Keratinocyte (primary cell): ENCODE data around the gene FIGN. TPM values are rescaled to one million over a fixed set of nuclear protein-coding genes. Genes with fewer than 3 reads are reported as not detected.

Experiments used
- DNase-seq: peaks from one replicate; pipeline ENCODE4 v3.0.0-alpha.2; 2011; ENCODE audit warnings: low read depth, missing footprints, low spot score
- FAIRE-seq: peaks from 2 replicates; lab custom pipeline; 2011; peaks lifted over from hg19 to GRCh38; lab: Jason Lieb, UNC
- H2AFZ ChIP-seq: 2 replicates; pipeline ENCODE4 v1.6.0; 2012; ENCODE audit warnings: low read length, control low read depth, inconsistent platforms; ENCODE audit not compliant: control insufficient read depth
- H3K27ac ChIP-seq: 2 replicates; pipeline ENCODE4 v1.5.1; 2011; ENCODE audit warnings: low read length; ENCODE audit not compliant: control insufficient read depth, insufficient read depth
- H3K27me3 ChIP-seq: 3 replicates; pipeline ENCODE4 v1.6.0; 2011; ENCODE audit warnings: low read length; ENCODE audit not compliant: control insufficient read depth, insufficient read depth; ENCODE audit errors: extremely low read depth
- H3K36me3 ChIP-seq, 2 experiments: 2 replicates in 1 of 2; 3 replicates in 1 of 2; pipeline ENCODE4 v1.5.1; 2011; ENCODE audit warnings: low read length in 2 of 2, mild to moderate bottlenecking in 1 of 2; ENCODE audit not compliant: control insufficient read depth in 2 of 2, insufficient read depth in 2 of 2; ENCODE audit errors: extremely low read depth in 1 of 2
- H3K4me1 ChIP-seq: 3 replicates; pipeline ENCODE4 v1.5.1; 2011; ENCODE audit warnings: low read length; ENCODE audit not compliant: control insufficient read depth, insufficient read depth; ENCODE audit errors: extremely low read depth
- H3K4me2 ChIP-seq: 3 replicates; pipeline ENCODE4 v1.6.0; 2011; ENCODE audit warnings: low read depth, low read length; ENCODE audit not compliant: control insufficient read depth, insufficient read depth; ENCODE audit errors: extremely low read depth
- H3K4me3 ChIP-seq, 3 experiments: fragments of 200-600 bp in 1 of 3; sonication (generic) in 1 of 3; 2 replicates in 2 of 3; 3 replicates in 1 of 3; pipeline ENCODE4 v1.5.1; 2011 to 2016; ENCODE audit warnings: low read length in 3 of 3, mild to moderate bottlenecking in 3 of 3, control low read depth in 2 of 3, inconsistent platforms in 1 of 3, low read depth in 1 of 3, mixed read lengths in 1 of 3, mixed run types in 1 of 3, moderate library complexity in 1 of 3; ENCODE audit not compliant: control insufficient read depth in 2 of 3, insufficient read depth in 2 of 3; ENCODE audit errors: extremely low read depth in 1 of 3
- H3K79me2 ChIP-seq: 2 replicates; pipeline ENCODE4 v1.6.0; 2012; ENCODE audit warnings: low read length; ENCODE audit not compliant: control insufficient read depth, insufficient read depth
- H3K9ac ChIP-seq: 3 replicates; pipeline ENCODE4 v1.6.0; 2011; ENCODE audit warnings: low read length; ENCODE audit not compliant: control insufficient read depth, insufficient read depth; ENCODE audit errors: extremely low read depth
- H3K9me1 ChIP-seq: 3 replicates; pipeline ENCODE4 v1.6.0; 2011; ENCODE audit warnings: low read length; ENCODE audit not compliant: control insufficient read depth, insufficient read depth; ENCODE audit errors: extremely low read depth
- H3K9me3 ChIP-seq: 2 replicates; pipeline ENCODE4 v1.5.1; 2012; ENCODE audit warnings: low read depth, low read length; ENCODE audit not compliant: control insufficient read depth
- H4K20me1 ChIP-seq: 3 replicates; pipeline ENCODE4 v1.6.0; 2011; ENCODE audit warnings: low read length; ENCODE audit not compliant: control insufficient read depth, insufficient read depth; ENCODE audit errors: extremely low read depth
- EZH2 ChIP-seq: IDR thresholded peaks from one replicate; pipeline ENCODE4 v1.6.1; 2012; ENCODE audit warnings: inconsistent platforms, mild to moderate bottlenecking, low read length, moderate library complexity
- dilution Hi-C: fragments of 300-500 bp; cut with MboI; formaldehyde crosslinking; loops from one replicate; pipeline ENCODE4 v1.7.0; 2020; ENCODE audit warnings: low sequenced_read_pairs; ENCODE audit not compliant: extremely low pct_ligation_motif_present
- polyA plus RNA-seq, 5 experiments: library from polyadenylated mRNA; depleted of rRNA in 3 of 5; stranded (reverse) in 3 of 5; stranded (forward) in 1 of 5; unstranded in 1 of 5; fragments of >200 nt; gene quantifications; 1 replicate in 1 of 5; 2 replicates in 3 of 5; 3 replicates in 1 of 5; pipeline versions ENCODE4 v1.2.1 to v1.2.3, GENCODE V29; 2011 to 2012; ENCODE audit warnings: missing spikeins in 2 of 5, low read depth in 1 of 5, low replicate concordance in 1 of 5
- TF ChIP-seq, protein P1 (sequence below), 3 experiments: IDR thresholded peaks in 1 of 3; conservative IDR thresholded peaks in 1 of 3; optimal IDR thresholded peaks in 1 of 3; 2 replicates in 2 of 3; 3 replicates in 1 of 3; pipeline versions ENCODE3 to v1.5.1; 2011; ENCODE audit warnings: low read length in 3 of 3, mild to moderate bottlenecking in 3 of 3, moderate library complexity in 2 of 3, control low read depth in 1 of 3, inconsistent platforms in 1 of 3; ENCODE audit not compliant: insufficient read depth in 2 of 3; ENCODE audit errors: extremely low read depth in 1 of 3

Gene FIGN
- polyA plus RNA-seq, 1 donor (not counting 4 experiments of a cell fraction or from before 2014, with no cell fraction given) = 2.9 TPM

DNA sequence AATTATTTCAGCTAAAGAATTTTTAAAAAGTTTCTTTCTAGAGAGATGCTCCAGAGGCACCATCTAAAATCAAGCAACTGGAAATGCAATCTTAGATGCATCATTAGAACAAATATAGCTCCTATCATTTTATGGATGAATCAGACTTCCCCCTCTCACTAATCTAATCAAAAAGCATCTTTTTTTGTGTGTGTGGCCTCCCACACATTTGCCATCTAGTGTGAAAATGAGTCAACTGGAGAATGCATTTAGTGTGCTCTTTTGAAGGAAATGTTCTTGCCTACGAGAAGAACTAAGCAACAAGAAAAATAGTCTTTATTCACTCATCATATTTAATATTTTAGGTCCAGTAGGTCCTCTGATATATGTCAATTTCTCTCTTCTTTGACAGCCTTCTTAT, 39.5 kb upstream of the FIGN start:
- FAIRE-seq (peak; percentile 20), DNase-seq (no peak)
- Histone ChIP-seq H3K27ac (peak overlapping the region; percentile 50), H3K9ac (no peak overlapping the region), H3K9me1 (no peaks in the 10 kb centered on the region), H3K79me2 (no peaks in the 10 kb centered on the region), H2AFZ (peak overlapping the region; percentile 19), H3K9me3 (no peaks in the 10 kb centered on the region), H3K4me1 (peaks cover 62% of the 10 kb centered on the region), H3K36me3 (no peaks in the 10 kb centered on the region), H3K4me3 (no peak overlapping the region), H4K20me1 (no peaks in the 10 kb centered on the region), H3K4me2 (peak overlapping the region; percentile 17), H3K27me3 (no peaks in the 10 kb centered on the region)
- dilution Hi-C loops = no loop called here
- TF ChIP-seq, protein P1, sequence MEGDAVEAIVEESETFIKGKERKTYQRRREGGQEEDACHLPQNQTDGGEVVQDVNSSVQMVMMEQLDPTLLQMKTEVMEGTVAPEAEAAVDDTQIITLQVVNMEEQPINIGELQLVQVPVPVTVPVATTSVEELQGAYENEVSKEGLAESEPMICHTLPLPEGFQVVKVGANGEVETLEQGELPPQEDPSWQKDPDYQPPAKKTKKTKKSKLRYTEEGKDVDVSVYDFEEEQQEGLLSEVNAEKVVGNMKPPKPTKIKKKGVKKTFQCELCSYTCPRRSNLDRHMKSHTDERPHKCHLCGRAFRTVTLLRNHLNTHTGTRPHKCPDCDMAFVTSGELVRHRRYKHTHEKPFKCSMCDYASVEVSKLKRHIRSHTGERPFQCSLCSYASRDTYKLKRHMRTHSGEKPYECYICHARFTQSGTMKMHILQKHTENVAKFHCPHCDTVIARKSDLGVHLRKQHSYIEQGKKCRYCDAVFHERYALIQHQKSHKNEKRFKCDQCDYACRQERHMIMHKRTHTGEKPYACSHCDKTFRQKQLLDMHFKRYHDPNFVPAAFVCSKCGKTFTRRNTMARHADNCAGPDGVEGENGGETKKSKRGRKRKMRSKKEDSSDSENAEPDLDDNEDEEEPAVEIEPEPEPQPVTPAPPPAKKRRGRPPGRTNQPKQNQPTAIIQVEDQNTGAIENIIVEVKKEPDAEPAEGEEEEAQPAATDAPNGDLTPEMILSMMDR (optimal IDR thresholded peaks at IDR 0.05 in 1 of 3, IDR thresholded peaks at IDR 0.05 in 1 of 3, conservative IDR thresholded peaks at IDR 0.05 in 1 of 3; ENCODE audit: extremely low read depth in 1 of 3, insufficient read depth in 2 of 3, low read length in 3 of 3) = no peak

DNA sequence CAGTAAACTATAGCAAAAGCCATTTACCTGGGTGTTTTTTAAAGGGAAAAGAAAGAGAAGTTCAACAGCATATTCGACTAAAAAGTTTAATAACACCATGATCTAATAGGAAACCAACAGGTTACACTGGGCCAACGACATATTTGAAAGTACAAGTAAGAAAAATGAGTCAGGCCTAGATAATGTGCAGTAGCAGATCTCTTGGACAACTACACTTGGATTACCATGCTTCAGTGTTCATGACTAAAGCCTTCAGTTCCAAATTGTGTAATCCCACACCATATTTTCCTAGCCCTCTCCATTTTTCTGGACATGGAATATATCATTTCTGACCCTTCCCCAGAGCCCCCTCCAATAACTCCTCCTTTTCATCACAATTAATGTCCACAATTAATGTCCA, 39.1 kb upstream of the FIGN start:
- Histone ChIP-seq H3K79me2 (no peaks in the 10 kb centered on the region), H3K4me2 (peak overlapping the region; percentile 72), H3K9me1 (no peaks in the 10 kb centered on the region), H2AFZ (no peak overlapping the region), H3K9me3 (no peaks in the 10 kb centered on the region), H3K4me1 (peaks cover 58% of the 10 kb centered on the region), H3K36me3 (no peaks in the 10 kb centered on the region), H3K27me3 (no peaks in the 10 kb centered on the region), H4K20me1 (no peaks in the 10 kb centered on the region), H3K9ac (no peak overlapping the region), H3K27ac (peak overlapping the region; percentile 59), H3K4me3 (peak overlapping the region in 1 of 3 experiments; percentile 22)
- dilution Hi-C loops = no loop called here
- FAIRE-seq (peak; percentile 98), DNase-seq (no peak)
- no peak for TF ChIP-seq EZH2
- TF ChIP-seq, protein P1 (optimal IDR thresholded peaks at IDR 0.05 in 1 of 3, IDR thresholded peaks at IDR 0.05 in 1 of 3, conservative IDR thresholded peaks at IDR 0.05 in 1 of 3; ENCODE audit: extremely low read depth in 1 of 3, insufficient read depth in 2 of 3, low read length in 3 of 3) = no peak
